Stimulated activated CD8-positive, alpha-beta memory T cell treated with anti-CD3 and anti-CD28 coated beads, Interleukin-12 subunit alpha, Interleukin-12 subunit beta, amount 100 ng/mL, for 1 hour (primary cell): ENCODE measurements around the gene PLD1.
"Not testable (repeated sequence)": the region's sequence is repeated elsewhere in the genome, so short reads cannot be mapped to it uniquely, and the experiment has no call there.

Experiments used
- DNase-seq: peaks from one replicate; pipeline ENCODE4 v3.0.0-alpha.2; 2020; ENCODE audit warnings: low read depth

Gene PLD1

DNA sequence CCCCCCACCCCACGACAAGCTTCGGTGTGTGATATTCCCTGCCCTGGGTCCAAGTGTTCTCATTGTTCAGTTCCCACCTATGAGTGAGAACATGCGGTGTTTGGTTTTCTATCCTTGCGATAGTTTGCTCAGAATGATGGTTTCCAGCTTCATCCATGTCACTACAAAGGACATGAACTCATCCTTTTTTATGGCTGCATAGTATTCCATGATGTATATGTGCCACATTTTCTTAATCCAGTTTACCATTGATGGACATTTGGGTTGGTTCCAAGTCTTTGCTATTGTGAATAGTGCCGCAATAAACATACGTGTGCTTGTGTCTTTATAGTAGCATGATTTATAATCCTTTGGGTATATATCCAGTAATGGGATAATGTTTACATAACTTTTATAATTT lies 4.4 kb upstream of the PLD1 start:
- not testable (repeated sequence) for DNase-seq

DNA sequence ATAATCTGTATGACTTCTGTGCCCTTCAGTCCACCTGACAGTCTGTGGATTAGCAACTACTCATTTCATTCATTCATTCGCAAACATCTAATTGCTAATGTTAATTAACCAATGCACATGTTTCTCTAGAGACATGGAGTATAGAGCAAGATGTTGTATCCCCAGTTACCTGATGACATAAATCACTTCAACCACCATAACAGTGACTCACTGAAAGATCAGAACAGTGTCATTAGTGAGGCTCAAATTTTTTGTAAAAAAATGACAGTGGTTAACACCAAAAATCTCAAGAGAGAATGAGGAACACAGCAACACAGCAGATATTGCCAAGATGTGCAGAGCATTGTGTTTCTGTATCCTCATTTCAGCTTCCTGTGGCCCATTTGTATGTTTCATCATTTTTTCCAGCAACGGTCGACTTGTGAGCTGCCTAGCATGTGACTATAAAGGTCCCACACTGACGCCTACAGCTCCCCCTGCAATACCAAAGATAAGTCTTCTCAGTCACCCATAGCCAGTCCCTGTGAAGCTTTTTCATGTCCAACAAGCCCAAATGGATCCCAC lies 3.7 kb upstream of the PLD1 start:
- peak; percentile 7 for DNase-seq

DNA sequence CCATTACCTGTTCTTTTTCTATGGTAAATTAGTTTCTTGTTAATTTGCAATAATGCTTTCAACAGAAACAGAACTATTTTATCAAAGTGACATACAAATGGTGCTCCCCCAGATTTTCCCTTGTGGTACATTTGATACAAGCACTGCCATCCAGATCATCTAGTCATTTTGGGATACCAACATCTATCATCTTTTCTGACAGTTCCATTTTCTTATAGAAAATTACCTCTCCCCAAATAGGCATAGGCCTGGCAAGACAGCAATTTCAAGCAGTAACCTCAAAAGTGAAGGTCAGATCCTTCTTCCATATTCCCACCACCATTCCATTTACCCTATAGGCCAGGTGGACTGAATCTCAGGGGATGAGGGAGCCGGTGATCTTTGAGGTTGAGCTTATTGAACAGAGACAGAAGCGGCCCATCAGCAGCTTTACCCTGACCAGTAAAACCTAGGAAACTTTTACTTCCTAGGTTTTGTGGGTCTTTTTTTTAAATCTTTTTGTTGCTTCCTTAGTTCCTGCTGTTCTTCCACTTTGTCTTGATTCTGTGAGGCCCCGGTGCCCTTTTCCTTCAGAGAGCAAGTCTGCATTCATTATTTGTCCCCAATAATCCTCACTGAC lies 3.1 kb upstream of the PLD1 start:
- DNase-seq: no peak

DNA sequence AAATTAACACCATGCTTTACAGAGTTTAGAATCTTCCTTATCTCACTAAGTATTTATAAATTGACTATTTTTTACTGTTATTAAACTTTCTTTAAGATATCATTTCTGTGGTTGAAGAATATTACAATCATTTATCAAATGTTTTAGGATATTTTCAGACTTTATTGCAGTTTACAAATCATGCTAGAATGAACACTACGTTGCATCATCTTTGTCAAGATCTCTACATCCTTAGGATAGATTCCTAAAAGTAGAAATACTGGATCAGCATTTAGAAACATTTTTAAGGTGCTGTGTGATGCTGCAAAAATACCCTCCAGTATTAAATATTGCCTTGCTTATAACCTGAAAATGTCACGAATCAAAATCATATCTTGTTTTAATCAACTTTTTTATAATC lies 2.5 kb upstream of the PLD1 start:
- no peak for DNase-seq

DNA sequence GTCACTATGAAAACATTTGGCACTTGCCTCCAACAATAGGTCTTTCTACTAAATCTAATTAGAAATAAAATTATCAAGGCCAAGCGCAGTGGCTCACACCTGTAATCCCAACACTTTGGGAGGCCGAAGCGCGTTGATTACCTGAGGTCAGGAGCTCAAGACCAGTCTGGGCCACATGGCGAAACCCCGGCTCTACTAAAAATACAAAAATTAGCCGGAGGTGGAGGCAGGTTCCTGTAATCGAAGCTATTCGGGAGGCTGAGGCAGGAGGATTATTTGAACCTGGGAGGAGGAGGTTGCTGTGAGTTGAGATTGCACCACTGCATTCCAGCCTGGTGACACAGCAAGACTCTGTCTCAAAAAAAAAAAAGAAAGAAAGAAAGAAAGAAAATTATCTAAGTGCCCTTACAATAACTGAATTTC lies 1.6 kb upstream of the PLD1 start:
- DNase-seq: no peak

DNA sequence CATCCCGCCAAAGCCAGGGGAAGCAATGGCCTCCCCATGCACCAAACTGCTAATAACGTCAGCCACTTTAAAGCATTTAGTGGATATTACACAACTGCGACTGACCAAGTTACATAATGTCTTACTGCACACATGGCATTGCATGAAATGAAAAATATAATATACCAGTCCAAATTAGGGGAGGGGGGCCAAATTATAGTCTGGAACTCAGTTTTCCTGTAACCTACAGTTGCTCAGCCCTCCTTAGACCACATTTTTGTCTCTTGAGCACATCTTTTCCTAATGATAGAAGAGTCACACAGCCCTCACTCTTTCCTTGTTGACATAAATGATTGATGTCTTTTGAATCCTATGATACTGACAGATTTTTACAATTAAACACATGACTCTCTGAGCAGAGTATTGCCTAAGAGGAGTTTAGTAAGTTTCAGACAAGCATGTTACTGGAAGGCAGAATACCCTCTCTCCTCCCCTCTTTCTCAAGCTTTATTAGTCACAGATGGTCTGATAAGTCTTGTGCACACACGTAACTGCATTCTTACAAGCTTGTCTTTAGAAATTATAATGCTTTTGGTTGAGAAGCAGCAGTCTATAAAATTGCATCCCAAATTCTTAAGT lies 1.1 kb upstream of the PLD1 start:
- no peak for DNase-seq

DNA sequence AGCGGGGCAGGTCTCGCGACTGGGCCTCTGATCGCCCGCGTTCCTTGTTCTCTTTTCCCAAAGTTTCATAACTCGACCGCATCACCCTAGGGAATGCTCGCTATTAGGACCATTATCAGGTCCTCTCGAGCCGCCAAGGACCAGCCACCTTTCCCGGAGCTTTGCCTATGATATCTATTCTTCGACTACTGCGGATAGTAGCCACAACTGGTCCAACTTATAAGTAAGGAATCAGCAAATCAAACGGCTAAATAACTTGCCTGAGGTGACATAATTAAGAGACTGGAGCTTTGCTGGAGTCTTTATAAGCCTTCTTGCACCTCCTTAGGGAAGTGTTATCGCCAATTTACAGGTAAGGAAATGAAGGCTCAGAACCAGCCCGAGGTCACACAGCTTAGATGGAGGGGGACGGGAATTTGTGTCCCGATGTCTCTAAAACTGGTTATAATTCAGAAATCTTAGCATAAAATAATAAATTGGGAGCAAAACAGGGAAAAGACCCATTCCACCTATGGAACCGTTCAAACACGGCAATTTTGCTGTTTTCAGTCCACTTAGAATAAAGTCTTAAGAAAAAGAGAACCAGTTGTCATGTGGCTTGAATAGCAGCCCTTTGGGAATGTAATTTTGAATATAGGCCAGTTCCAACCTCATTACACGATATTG lies 479 bp upstream of the PLD1 start:
- DNase-seq: no peak

DNA sequence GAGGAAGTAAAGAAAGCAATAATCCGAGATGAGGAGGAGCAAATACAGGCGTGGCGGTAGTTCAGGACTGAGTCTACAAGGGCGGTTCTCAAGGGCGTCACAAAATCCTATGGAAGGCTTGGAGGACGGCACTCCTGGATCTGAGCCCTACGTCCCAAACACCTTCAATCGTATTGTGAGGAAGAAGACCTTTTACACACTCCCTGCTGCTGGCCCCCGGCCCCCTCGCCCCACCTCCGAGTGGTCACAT lies 747 bp downstream of the PLD1 start:
- DNase-seq: no peak

DNA sequence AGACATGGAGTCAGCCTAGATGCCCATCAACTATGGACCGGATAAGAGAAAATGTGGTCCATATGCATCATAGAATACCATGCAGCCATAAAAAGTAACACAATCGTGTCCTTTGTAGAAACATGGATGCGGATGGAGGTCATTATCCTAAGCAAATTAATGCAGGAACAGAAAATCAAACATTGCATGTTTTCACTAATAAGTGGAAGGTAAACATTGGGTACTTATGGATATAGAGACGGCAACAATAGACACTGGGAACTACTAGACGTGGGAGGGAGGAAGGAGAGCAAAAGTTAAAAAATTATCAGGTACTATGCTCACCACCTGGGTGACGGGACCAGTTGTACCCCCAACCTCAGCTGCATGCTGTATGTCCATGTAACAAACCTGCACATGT lies 2.5 kb downstream of the PLD1 start:
- DNase-seq: no peak

DNA sequence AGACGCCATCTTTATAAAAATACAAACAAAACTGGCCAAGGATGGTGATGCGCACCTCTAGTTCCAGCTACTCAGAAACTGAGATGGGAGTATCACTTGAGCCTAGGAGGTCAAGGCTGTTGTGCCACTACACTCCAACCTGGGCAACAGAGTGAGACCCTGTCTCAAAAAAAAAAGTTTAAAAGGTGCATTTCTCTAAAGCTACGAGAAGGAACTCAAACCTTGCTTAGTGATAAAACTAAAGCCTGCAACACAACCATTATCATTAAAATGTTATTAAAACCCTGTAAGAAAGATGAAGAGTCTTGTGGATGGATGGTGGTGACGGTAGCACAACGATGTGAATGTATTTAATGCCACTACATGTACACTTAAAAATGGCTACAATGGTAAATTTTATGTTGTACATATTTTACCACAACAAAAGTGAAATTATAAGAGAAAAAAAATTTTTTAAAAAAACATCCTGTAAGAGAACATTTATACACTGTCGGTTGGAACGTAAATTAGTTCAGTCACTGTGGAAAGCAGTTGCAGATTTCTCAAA lies 3.1 kb downstream of the PLD1 start:
- no peak for DNase-seq

DNA sequence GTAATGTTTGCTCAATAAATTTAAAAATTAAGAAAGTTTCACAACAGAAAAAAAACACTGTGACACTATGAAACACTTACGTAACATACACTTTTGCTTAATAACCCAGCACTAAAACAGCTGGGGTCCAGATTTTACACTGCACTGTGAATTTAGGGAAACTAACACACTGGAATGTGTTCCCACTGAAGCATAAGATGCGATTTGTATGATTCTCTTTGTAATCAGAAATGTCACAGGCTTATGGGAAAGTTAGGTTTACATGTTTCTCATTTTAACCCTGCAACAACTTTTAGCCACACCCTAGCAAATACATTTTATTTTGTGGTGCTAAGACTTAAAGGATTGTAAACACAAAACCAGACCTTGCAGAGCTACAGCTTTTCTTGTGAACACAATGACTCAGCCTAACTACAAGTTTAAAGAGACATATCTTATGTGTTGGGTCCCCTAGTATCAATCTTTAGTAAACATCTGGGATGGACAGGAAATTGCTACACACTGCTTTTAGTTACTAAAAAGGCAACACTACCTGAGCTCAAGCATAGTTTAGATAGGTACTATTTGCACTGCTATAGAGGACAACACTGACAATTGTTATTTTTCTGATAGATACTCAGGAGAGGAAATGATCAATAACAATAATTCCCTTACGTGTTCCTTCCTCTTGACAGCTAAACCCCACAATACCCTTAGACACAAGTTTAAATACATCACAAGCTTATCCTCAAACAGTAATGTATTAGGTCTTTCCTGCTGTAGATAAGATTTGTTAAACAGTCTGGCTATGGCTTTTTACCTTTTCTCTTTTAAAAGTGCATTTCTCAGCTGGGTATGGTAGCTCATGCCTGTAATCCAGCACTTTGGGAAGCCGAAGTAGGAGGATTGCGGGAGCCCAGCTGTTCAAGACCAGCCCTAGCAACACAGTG lies 3.8 kb downstream of the PLD1 start:
- DNase-seq: no peak

DNA sequence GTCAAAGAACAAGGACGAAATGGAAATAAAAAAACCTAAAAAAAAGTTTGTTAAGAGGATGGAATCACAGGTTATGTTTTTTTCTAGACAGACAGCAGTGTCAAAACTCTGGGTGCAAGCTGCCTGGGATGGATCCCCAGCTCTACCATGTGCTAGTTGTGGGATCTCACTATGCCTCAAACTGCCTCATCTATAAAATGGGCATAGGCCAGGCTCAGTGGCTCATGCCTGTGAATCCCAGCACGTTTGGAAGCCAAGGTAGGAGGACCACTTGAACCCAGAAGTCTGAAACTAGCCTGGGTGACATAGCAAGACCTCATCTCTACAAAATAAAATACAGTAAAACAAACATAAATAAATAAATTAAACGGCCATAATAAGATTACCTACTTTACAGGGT lies 4.6 kb downstream of the PLD1 start:
- DNase-seq: no peak

DNA sequence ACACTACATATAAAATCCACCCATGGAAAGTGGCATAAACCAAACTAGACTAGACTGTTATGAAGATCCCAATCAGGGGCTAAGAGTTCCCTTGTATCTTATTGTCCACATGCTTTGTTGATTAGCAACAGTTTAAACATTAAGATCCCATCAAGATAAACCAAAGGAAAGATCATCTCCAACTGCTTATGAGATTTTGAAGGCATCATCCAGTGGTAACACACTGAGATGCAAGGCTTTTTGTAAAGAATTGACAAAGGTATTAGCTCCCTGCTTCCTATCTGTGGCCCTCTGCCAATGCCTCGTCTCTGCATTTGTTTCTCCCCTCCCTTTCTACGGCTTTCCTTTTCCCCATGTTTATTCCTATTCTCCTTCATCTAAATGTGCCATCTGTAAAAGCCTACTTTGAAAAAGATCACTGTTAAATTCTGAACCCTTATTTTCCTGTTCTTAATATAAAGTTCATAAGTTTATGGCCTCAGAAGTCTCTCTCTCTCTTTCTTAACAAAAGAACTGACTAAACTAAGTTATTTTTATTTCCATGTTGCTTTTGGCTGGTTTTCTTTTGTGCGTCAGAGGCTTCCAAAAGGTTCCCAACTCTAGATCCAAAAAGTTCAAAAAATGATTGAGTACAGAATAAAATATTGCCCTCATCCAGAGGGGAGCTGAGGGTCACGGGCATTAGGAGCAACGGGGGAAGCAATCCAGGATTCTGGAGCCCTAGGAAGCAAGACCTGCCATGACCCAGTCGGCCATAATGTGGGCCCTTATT lies 5.5 kb downstream of the PLD1 start:
- DNase-seq: no peak

DNA sequence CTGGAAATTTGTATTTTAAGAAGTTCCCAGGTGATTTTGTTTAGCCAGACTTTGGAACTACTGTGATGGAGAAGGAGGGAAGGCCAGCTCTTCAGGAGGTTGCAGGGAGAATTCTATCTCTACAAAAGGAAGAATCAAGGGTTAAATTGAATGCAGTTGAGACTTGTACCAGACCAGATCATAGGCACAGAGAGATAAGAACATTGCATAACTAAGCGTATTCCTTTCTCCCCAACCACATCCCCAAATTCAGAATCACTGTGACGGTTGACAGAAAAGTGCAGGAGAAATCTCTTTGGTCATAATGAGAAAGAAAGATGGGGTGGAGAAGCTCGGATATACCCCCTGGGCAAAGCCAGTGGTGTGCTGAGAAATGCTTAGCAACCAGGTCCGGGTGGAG lies 7.2 kb downstream of the PLD1 start:
- DNase-seq: no peak

DNA sequence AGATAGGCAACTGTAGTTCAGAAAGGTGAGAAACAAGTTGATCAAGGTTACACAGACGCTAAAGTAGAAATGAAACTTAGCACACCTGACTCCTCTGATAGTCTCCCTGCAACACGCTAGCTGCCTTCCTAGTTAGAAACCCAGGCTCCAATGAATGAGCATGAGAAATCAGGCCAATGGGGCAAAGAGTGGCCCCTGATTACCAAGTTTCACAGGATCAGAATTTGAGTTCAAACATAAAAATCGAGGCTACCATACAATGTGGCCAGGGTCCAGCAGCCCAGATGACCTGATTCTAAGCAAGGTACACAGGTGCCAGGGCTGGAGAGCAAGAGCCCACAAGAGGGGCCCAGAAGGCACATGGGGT lies 7.7 kb downstream of the PLD1 start:
- DNase-seq: no peak

DNA sequence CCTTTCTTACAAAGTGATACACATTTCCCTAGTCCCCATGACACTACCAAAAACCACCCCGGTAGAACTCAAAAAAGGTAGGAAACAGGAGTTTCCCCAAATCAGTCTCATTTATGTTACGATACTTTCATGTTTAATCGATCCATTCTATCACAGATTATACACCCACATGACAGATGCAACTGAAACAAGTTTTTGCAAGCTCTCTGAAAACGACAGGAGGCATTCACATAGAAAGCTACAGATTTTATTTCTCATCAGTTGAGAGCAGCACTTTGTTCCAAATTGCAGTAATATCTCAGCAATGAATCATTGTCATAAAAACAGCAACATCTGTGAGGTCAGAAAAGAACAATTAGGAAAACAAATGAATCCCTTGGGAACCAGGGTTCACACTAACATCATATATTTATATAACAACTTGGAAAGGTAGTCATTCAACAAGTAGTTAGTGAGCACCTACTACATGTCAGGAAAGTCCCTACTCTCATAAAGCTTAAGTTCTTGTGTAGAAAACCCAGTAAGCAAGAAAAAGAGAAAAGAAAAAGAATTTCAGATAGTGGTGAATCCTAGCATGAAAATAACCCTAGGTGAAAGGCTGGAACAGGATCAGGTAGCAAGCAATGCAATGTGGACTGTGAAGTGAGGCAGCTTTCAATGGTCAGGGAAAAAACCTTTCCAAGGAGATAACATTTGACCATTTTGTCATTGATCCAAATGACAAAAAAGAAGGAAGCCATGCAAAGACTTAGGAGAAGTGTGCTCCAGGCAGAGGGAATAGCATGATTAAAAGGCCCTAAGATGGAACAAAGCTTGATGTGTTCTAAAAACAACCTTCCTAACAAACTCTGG lies 8.3 kb downstream of the PLD1 start:
- DNase-seq: no peak

DNA sequence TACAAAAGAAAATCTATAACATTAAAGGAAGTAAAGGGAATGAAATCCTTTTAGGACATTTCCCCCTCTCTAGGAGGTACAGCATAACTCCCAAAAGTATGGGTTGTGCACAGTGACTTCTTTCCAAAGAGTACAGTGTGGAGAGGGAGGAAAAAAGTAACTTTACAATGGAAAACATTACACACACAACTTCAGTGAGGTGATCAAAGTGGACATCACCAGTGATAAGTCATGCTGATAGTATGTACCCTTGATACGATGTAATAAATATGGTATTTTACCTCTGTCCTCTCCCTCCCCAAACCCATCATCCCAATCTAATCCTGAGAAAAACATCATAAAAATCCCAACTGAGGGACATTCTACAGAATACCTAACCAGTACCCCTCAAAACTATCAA lies 10.8 kb downstream of the PLD1 start:
- DNase-seq: no peak

DNA sequence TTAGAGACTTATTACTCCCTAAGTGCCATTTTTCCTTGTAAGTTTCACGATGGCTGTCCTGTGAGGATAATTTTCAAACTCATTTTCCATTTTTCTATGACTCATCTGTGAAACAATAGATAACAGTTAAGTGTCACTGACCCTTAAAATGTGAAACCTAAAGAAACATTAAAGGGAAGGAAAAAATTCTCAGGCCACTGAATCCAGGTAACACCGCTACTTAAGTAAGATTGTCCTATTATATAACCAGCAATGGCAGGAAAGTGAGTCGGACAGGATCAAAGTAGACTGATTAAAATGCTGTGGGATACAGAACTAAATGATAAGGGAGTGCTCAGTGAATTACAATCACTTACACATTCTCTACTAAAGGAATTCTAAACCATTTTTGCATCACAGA lies 12.4 kb downstream of the PLD1 start:
- no peak for DNase-seq

DNA sequence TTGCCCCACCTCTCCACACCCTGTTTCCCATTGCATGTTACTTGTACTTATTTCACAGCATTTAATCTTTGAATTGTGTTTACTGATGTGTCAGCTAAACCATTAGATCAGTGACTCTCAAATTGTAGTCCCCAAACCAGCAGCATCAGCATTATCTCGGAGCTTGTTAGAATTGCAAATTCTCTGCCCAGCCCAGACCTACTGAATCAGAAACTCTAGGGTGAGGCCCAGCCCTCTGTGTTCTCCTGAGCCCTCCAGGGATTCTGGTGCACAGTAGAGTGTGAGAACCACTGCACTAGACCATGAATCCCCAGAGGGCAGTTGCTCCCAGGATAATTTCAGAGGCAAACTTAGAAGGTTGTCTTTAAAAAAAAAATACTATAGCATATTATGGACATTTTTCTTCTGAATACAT lies 13.0 kb downstream of the PLD1 start:
- DNase-seq: no peak

DNA sequence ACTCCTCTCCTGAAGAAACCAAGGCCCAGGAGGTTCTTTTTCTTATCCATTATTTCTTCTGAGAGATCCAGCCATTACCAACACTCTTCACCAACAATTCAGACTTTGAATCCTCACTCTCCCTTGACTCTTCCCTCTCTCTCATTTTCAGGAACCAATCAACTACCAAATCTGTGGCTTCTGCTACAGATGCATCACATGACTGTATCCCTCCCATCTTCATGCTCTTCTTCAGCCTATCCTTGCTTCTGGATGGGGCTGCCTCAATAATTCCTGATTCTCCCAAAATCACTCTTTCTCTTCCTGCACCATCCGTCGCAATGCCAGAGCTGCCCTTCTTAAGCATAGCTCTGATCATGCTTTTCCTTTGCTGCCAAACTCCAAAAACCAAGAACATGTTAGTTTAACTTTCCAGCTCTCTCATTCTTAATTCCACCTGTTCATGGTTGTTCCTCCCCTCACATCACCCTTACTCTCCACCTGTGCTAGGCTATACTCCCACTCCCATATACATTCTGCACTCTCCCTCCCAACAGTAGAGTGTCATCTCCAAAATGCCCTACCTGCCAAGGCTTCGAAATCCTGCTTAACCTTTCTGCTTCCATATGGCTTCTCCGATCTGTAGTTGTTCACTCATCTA lies 13.5 kb downstream of the PLD1 start:
- DNase-seq: no peak
